Trophoblast cell (in vitro differentiated cells and primary cell): Measurements from ENCODE around the gene INS.

ENCODE experiments used
- DNase-seq, 2 donors: peaks; one replicate each; pipeline ENCODE4 v3.0.0-alpha.2; 2016
- H2AFZ ChIP-seq: 2 replicates; pipeline ENCODE4 v1.6.1; 2013; ENCODE audit warnings: low read length, moderate library complexity, mild to moderate bottlenecking; ENCODE audit not compliant: insufficient read depth, poor library complexity
- H2AK5ac ChIP-seq: 2 replicates; pipeline ENCODE4 v1.6.1; 2013; ENCODE audit warnings: mild to moderate bottlenecking, low read length
- H2BK120ac ChIP-seq: 2 replicates; pipeline ENCODE4 v1.6.1; 2013; ENCODE audit warnings: low read length, mild to moderate bottlenecking, moderate library complexity; ENCODE audit not compliant: insufficient read depth, poor library complexity
- H2BK12ac ChIP-seq: 2 replicates; pipeline ENCODE4 v1.6.1; 2013; ENCODE audit warnings: mild to moderate bottlenecking, low read length, moderate library complexity
- H2BK5ac ChIP-seq: 2 replicates; pipeline ENCODE4 v1.6.1; 2013; ENCODE audit warnings: low read length, low read depth, moderate library complexity, mild to moderate bottlenecking; ENCODE audit not compliant: poor library complexity
- H3K14ac ChIP-seq: 2 replicates; pipeline ENCODE4 v1.6.1; 2013; ENCODE audit warnings: mild to moderate bottlenecking, low read length
- H3K18ac ChIP-seq: 2 replicates; pipeline ENCODE4 v1.6.1; 2013; ENCODE audit warnings: mild to moderate bottlenecking, low read length
- H3K23ac ChIP-seq: 2 replicates; pipeline ENCODE4 v1.6.1; 2013; ENCODE audit warnings: low read length
- H3K27ac ChIP-seq: 2 replicates; pipeline ENCODE4 v1.5.1; 2013; ENCODE audit warnings: low read depth, mild to moderate bottlenecking, inconsistent platforms, low read length, moderate library complexity
- H3K27me3 ChIP-seq: 2 replicates; pipeline ENCODE4 v1.6.1; 2013; ENCODE audit warnings: inconsistent platforms, mild to moderate bottlenecking, low read length, moderate library complexity; ENCODE audit not compliant: insufficient read depth
- H3K36me3 ChIP-seq, 2 experiments: 1 replicate in 1 of 2; 2 replicates in 1 of 2; pipeline ENCODE4 v1.6.1; 2013; ENCODE audit warnings: low read length in 2 of 2, mild to moderate bottlenecking in 2 of 2, moderate library complexity in 1 of 2; ENCODE audit not compliant: insufficient read depth in 2 of 2, control insufficient read depth in 1 of 2
- H3K4ac ChIP-seq: 2 replicates; pipeline ENCODE4 v1.6.1; 2013; ENCODE audit warnings: low read depth, mild to moderate bottlenecking, low read length, moderate library complexity
- H3K4me1 ChIP-seq, 2 experiments: 1 replicate in 1 of 2; 2 replicates in 1 of 2; pipeline ENCODE4 v1.6.1; 2013; ENCODE audit warnings: low read length in 2 of 2, mild to moderate bottlenecking in 2 of 2, moderate library complexity in 1 of 2; ENCODE audit not compliant: insufficient read depth in 2 of 2, control insufficient read depth in 1 of 2
- H3K4me2 ChIP-seq: 2 replicates; pipeline ENCODE4 v1.6.1; 2013; ENCODE audit warnings: inconsistent platforms, mild to moderate bottlenecking, low read length, moderate library complexity
- H3K4me3 ChIP-seq: 2 replicates; pipeline ENCODE4 v1.5.1; 2013; ENCODE audit warnings: mild to moderate bottlenecking, low read depth, low read length, inconsistent platforms
- H3K79me1 ChIP-seq: one replicate; pipeline ENCODE4 v1.6.1; 2013; ENCODE audit warnings: low read length
- H3K79me2 ChIP-seq: 2 replicates; pipeline ENCODE4 v1.6.1; 2013; ENCODE audit warnings: low read length, mild to moderate bottlenecking; ENCODE audit not compliant: control insufficient read depth, insufficient read depth, poor library complexity
- H3K9ac ChIP-seq: 2 replicates; pipeline ENCODE4 v1.6.1; 2013; ENCODE audit warnings: mild to moderate bottlenecking, low read length
- H3K9me3 ChIP-seq: 2 replicates; pipeline ENCODE4 v1.6.1; 2013; ENCODE audit warnings: low read depth, mild to moderate bottlenecking, control low read depth, inconsistent platforms, low read length; ENCODE audit not compliant: insufficient read depth
- H4K12ac ChIP-seq: 2 replicates; pipeline ENCODE4 v1.6.1; 2013; ENCODE audit warnings: low read depth, mild to moderate bottlenecking, low read length, moderate library complexity
- H4K8ac ChIP-seq: 2 replicates; pipeline ENCODE4 v1.6.1; 2013; ENCODE audit warnings: low read depth, mild to moderate bottlenecking, low read length, moderate library complexity
- H4K91ac ChIP-seq: one replicate; pipeline ENCODE4 v1.6.1; 2013; ENCODE audit warnings: low read depth, mild to moderate bottlenecking, low read length, moderate library complexity
- WGBS: extraction: QIAGEN DNeasy Blood & Tissue Kit; methylation state at CpG from one replicate; pipeline ENCODE4 v1.1.7; 2013; ENCODE audit warnings: missing lambda C conversion rate; ENCODE audit not compliant: insufficient read length, insufficient coverage; ENCODE audit errors: extremely low coverage; 5-methylcytosine and 5-hydroxymethylcytosine counted together

INS gene

DNA sequence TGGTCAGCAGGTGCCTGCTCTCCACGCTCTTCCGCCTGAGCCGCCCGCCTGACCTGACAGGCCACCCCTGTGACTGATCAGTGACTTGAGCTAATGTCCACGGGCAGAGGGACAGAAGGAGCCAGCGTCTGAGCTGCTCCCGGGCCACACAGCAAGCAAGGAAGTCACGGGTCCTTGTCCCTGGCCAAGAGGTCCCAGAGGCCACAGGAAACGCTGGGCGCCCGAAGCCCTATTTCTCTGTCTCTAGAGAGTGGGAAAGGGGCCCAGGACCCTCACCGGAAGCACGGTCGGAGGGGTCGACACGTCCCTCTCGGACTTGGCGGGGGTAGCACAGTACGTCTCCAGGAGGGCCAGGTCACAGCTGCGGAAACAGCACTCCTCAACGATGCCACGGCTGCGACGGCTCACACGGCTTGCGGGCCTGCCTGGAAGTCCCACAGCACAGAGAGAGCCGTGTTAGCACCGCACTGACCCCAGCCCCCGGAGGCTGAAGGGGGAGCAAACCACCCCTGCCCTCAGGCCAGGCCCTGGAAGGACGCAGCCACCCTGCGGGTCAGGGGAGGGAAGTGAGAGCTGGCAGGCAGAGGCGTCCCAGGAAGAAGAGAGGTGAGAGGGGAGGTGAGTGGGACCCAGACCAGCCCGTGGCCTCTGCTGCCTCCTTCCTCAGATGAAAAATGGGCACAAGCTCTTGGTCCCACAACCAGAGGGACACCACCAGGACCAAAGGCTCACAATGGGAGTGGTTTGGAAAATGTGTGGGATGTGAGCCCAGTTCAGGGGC, 27.6 kb downstream of the INS start:
- Histone ChIP-seq H3K4me1 (peaks cover 0 to 7% of the 10 kb centered on the region in 2 experiments), H3K79me1 (no peaks in the 10 kb centered on the region), H4K12ac (no peak overlapping the region), H3K9me3 (peaks cover 7% of the 10 kb centered on the region), H3K9ac (no peak overlapping the region), H3K4me3 (no peak overlapping the region), H3K27me3 (peaks cover 8% of the 10 kb centered on the region), H2BK120ac (no peak overlapping the region), H3K18ac (no peak overlapping the region), H3K14ac (no peak overlapping the region), H3K4ac (no peak overlapping the region), H3K4me2 (no peak overlapping the region), H3K27ac (no peak overlapping the region), H3K36me3 (peaks cover 48 to 50% of the 10 kb centered on the region in 2 experiments), H4K91ac (no peak overlapping the region), H2BK5ac (no peak overlapping the region), H4K8ac (no peak overlapping the region), H2BK12ac (no peak overlapping the region), H3K23ac (no peak overlapping the region), H2AK5ac (no peak overlapping the region), H3K79me2 (peaks cover 3% of the 10 kb centered on the region), H2AFZ (no peak overlapping the region)
- no peak for DNase-seq
- WGBS: no CpG with 5 or more reads among the region's 33 CpGs

DNA sequence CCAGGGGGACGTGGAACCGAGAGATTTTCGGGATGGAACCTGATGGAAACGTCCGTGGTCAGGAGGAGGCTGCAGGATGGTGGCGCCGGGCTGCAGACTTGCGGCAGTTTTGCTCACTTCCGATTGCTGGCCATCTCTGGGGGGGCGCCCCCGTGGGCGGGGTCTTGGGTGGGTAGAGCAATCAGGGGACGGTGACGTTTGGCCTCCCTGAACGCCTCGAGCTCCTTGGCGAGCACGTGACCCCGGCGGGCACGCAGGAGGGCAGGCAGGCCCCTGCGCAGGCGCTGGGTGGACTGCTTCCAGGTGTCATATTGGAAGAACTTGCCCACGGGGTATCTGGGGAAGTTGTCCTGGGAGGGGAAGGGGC, 28.2 kb downstream of the INS start:
- H3K9me3 ChIP-seq: peaks cover 7% of the 10 kb centered on the region
- WGBS: no CpG with 5 or more reads among the region's 24 CpGs

DNA sequence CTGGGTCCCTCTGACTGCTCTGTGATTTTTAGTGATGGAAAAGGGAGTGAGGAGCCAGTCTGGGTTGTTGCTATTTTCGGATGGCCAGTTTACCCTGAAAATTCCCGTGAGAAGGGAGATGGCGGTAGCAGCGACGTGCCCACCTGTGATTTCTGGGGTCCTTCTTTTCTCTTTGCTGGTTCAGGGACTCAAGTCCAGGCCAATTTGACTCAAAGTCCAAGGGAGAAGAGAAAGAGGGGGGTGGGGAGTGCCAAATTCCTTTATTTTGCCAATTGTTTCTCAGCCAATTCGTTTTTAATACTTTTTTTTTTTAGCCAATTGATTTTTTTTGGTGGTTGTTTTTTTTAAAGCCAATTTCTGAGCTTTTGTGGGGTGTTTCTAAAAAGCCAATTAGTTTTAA, 28.8 kb downstream of the INS start:
- Histone ChIP-seq H3K36me3 (peaks cover 48 to 50% of the 10 kb centered on the region in 2 experiments), H3K79me2 (no peaks in the 10 kb centered on the region), H3K4me1 (peaks cover 0 to 7% of the 10 kb centered on the region in 2 experiments), H3K9me3 (peaks cover 7% of the 10 kb centered on the region), H2BK12ac (no peak overlapping the region), H2BK5ac (no peak overlapping the region), H3K4ac (no peak overlapping the region), H4K91ac (no peak overlapping the region), H3K18ac (no peak overlapping the region), H3K4me3 (no peak overlapping the region), H3K9ac (no peak overlapping the region), H3K14ac (no peak overlapping the region), H3K23ac (no peak overlapping the region), H3K27me3 (no peaks in the 10 kb centered on the region), H3K79me1 (no peaks in the 10 kb centered on the region), H3K27ac (no peak overlapping the region), H3K4me2 (no peak overlapping the region), H2BK120ac (no peak overlapping the region), H4K8ac (no peak overlapping the region), H4K12ac (no peak overlapping the region), H2AFZ (no peak overlapping the region), H2AK5ac (no peak overlapping the region)
- DNase-seq: no peak
- no CpG with 5 or more reads among the region's 6 CpGs for WGBS

More for the DNA sequence above, 28.2 kb downstream of the INS start:
- no peak overlapping the region for H2BK120ac ChIP-seq
- peaks cover 3% of the 10 kb centered on the region for H3K79me2 ChIP-seq
- H3K4me1 ChIP-seq: peaks cover 0 to 7% of the 10 kb centered on the region in 2 experiments
- H3K4me2 ChIP-seq: no peak overlapping the region
- no peak overlapping the region for H2BK5ac ChIP-seq
- no peak overlapping the region for H4K91ac ChIP-seq
- no peak overlapping the region for H3K23ac ChIP-seq
- no peak overlapping the region for H4K12ac ChIP-seq
- H3K79me1 ChIP-seq: no peaks in the 10 kb centered on the region
- DNase-seq: no peak
- no peak overlapping the region for H3K9ac ChIP-seq
- no peak overlapping the region for H4K8ac ChIP-seq
- no peak overlapping the region for H3K18ac ChIP-seq
- no peak overlapping the region for H2BK12ac ChIP-seq
- no peak overlapping the region for H3K4ac ChIP-seq
- no peak overlapping the region for H2AK5ac ChIP-seq
- H3K27me3 ChIP-seq: peaks cover 5% of the 10 kb centered on the region
- no peak overlapping the region for H3K4me3 ChIP-seq
- peaks cover 48 to 50% of the 10 kb centered on the region in 2 experiments for H3K36me3 ChIP-seq
- H3K27ac ChIP-seq: no peak overlapping the region
- H3K14ac ChIP-seq: no peak overlapping the region
- no peak overlapping the region for H2AFZ ChIP-seq

DNA sequence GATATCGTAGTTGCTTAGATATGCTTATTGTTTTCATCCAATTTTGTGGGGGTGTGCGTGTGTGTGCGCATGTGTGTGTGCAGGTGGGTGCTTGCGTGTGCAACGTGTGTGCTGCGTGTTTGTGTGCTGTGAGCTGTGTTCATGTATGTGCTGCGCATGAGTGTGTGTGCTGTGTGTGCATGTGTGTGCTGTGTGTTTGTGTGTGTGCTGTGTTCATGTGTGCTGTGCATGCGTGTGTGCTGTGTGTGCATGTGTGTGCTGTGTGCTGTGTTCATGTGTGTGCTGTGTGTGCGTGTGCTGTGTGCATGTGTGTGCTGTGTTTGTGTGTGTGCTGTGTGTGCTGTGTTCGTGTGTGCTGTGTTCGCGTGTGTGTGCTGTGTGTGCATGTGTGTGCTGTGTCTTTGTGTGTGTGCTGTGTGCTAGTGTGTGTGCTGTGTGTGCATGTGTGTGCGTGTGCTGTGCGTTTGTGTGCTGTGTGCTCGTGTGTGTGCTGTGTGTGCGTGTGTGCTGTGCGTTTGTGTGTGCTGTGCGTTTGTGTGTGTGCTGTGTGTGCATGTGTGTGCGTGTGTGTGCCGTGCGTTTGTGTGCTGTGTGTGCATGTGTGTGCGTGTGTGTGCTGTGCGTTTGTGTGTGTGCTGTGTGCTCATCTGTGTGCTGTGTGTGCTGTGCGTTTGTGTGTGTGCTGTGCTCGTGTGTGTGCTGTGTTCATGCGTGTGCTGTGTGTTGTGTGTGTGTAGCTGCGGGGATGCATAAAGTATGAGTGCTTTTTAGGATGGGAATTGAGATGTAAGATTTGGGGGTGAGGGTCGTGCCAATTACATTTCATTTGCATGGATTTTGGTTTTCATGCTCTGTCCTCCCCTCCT, 29.4 kb downstream of the INS start:
- peaks cover 48 to 50% of the 10 kb centered on the region in 2 experiments for H3K36me3 ChIP-seq
- H3K27ac ChIP-seq: no peak overlapping the region
- H4K8ac ChIP-seq: no peak overlapping the region
- no peak overlapping the region for H2BK120ac ChIP-seq
- DNase-seq: no peak
- no peaks in the 10 kb centered on the region for H3K79me1 ChIP-seq
- H3K14ac ChIP-seq: no peak overlapping the region
- no CpG with 5 or more reads among the region's 28 CpGs for WGBS
- H3K4ac ChIP-seq: no peak overlapping the region
- H3K4me1 ChIP-seq: peaks cover 0 to 5% of the 10 kb centered on the region in 2 experiments
- H3K9me3 ChIP-seq: peaks cover 5% of the 10 kb centered on the region
- no peak overlapping the region for H4K12ac ChIP-seq
- H4K91ac ChIP-seq: no peak overlapping the region
- H3K4me2 ChIP-seq: no peak overlapping the region
- H2BK12ac ChIP-seq: no peak overlapping the region
- peak overlapping the region; percentile 41 for H3K4me3 ChIP-seq
- H3K27me3 ChIP-seq: no peaks in the 10 kb centered on the region
- H3K18ac ChIP-seq: no peak overlapping the region
- H2AK5ac ChIP-seq: no peak overlapping the region
- H3K79me2 ChIP-seq: no peaks in the 10 kb centered on the region
- no peak overlapping the region for H3K23ac ChIP-seq
- no peak overlapping the region for H2BK5ac ChIP-seq
- H2AFZ ChIP-seq: no peak overlapping the region
- H3K9ac ChIP-seq: no peak overlapping the region
